SK-N-SH treated with all-trans-retinoic acid at 6 μM for 48 hours (cell line): ENCODE data around the gene TBCD.

Experiments
- ATAC-seq: fragments of 200-7000 bp; cut with Tn5 transposase; 3 replicates; pipeline ENCODE4 v1.9.1; 2020; ENCODE audit warnings: mild to moderate bottlenecking, moderate library complexity
- ARNTL ChIP-seq: fragments of 450-650 bp; formaldehyde crosslinking; IDR thresholded peaks from 2 replicates; pipeline ENCODE4 v1.5.0; 2020; ENCODE audit warnings: low read depth, mild to moderate bottlenecking, moderate library complexity, borderline replicate concordance
- BACH2 ChIP-seq: fragments of 250-450 bp; sonication (Bioruptor Pico); IDR thresholded peaks from 2 replicates; pipeline ENCODE4 v1.9.0; 2021; ENCODE audit warnings: mild to moderate bottlenecking, borderline replicate concordance
- CSDC2 ChIP-seq: fragments of 250-450 bp; sonication (Bioruptor Pico); IDR thresholded peaks from 2 replicates; pipeline ENCODE4 v1.5.0; 2020; ENCODE audit warnings: mild to moderate bottlenecking, moderate library complexity
- GLIS3 ChIP-seq: fragments of 250-450 bp; sonication (Bioruptor Pico); IDR thresholded peaks from 2 replicates; pipeline ENCODE4 v1.5.0; 2020; ENCODE audit warnings: mild to moderate bottlenecking, moderate library complexity
- ISL1 ChIP-seq: fragments of 250-450 bp; sonication (Bioruptor Pico); IDR thresholded peaks from 2 replicates; pipeline ENCODE4 v2.1.2; 2022; ENCODE audit warnings: mild to moderate bottlenecking, moderate library complexity
- PPARA ChIP-seq: fragments of 250-450 bp; sonication (Bioruptor Pico); IDR thresholded peaks from 2 replicates; pipeline ENCODE4 v1.5.0; 2020; ENCODE audit warnings: mild to moderate bottlenecking, borderline replicate concordance
- SNAI2 ChIP-seq: fragments of 250-450 bp; sonication (Bioruptor Pico); IDR thresholded peaks from 2 replicates; pipeline ENCODE4 v1.5.0; 2020; ENCODE audit warnings: mild to moderate bottlenecking, moderate library complexity
- TCF4 ChIP-seq: fragments of 250-450 bp; sonication (Bioruptor Pico); IDR thresholded peaks from 2 replicates; pipeline ENCODE4 v1.8.0; 2021; ENCODE audit warnings: mild to moderate bottlenecking, moderate library complexity, borderline replicate concordance
- TOX ChIP-seq: fragments of 250-450 bp; sonication (Bioruptor Pico); IDR thresholded peaks from 2 replicates; pipeline ENCODE4 v1.8.0; 2021; ENCODE audit warnings: mild to moderate bottlenecking, moderate library complexity, borderline replicate concordance
- ZC3H10 ChIP-seq: fragments of 250-450 bp; sonication (Bioruptor Pico); IDR thresholded peaks from 2 replicates; pipeline ENCODE4 v1.5.1; 2021; ENCODE audit warnings: mild to moderate bottlenecking, moderate library complexity
- ZNF565 ChIP-seq: fragments of 450-650 bp; formaldehyde crosslinking; conservative IDR thresholded peaks from 2 replicates; pipeline ENCODE4 v1.5.0; 2020; ENCODE audit warnings: low read depth, mild to moderate bottlenecking, moderate library complexity
- ZNF70 ChIP-seq: fragments of 450-650 bp; formaldehyde crosslinking; IDR thresholded peaks from 2 replicates; pipeline ENCODE4 v1.5.0; 2020; ENCODE audit warnings: mild to moderate bottlenecking, moderate library complexity
- ZNF8 ChIP-seq: fragments of 450-650 bp; formaldehyde crosslinking; IDR thresholded peaks from 2 replicates; pipeline ENCODE4 v1.5.0; 2020; ENCODE audit warnings: mild to moderate bottlenecking, moderate library complexity
- TF ChIP-seq, protein P1 (sequence below): fragments of 250-450 bp; sonication (Bioruptor Pico); IDR thresholded peaks from 2 replicates; pipeline ENCODE4 v1.5.0; 2020; ENCODE audit warnings: mild to moderate bottlenecking, moderate library complexity
- TF ChIP-seq, protein P2 (sequence below): fragments of 250-450 bp; sonication (Bioruptor Pico); IDR thresholded peaks from 2 replicates; pipeline ENCODE4 v1.8.0; 2020; ENCODE audit warnings: mild to moderate bottlenecking, moderate library complexity, borderline replicate concordance

TBCD gene

DNA sequence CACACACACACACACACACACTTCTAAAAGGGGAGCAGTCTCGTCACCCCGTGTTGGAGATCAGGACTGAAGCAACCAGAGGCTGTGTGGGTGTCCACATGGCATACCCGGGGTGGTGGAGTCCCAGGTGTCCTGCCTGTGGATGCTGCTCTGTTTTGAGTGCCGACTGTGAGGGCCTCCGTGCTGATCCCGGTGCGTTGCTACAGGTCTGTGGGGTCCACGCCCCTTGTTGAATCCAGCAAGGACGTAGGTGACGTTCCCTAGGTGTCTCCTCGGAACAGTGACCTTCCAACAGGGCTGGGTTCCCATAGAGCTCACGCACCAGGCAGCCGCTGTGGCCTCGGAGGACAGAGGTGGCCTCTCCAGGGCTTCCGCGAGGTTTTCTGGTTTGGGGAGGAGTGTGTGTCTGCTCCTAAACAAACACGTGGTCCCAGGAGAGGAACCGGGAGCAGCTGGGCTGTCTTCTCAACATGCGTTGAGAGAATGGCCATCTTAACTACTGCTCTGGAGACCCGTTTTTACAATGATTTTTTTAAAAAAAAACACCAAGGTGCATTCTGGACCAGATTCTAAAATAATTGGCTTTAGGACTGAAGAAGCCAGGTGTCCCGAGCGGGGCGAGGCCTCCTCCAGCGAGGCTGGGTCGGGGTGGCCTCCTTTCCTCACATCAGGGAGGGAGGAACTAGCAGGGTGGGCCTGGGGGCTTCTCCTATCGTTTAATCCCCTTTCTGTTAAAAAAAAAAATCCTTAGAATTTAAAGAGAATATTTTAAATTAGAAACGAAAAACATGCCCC, 188.6 kb downstream of the TBCD start:
- no peak for ATAC-seq
- TF ChIP-seq ZNF565 = no peak
- TF ChIP-seq, protein P1, sequence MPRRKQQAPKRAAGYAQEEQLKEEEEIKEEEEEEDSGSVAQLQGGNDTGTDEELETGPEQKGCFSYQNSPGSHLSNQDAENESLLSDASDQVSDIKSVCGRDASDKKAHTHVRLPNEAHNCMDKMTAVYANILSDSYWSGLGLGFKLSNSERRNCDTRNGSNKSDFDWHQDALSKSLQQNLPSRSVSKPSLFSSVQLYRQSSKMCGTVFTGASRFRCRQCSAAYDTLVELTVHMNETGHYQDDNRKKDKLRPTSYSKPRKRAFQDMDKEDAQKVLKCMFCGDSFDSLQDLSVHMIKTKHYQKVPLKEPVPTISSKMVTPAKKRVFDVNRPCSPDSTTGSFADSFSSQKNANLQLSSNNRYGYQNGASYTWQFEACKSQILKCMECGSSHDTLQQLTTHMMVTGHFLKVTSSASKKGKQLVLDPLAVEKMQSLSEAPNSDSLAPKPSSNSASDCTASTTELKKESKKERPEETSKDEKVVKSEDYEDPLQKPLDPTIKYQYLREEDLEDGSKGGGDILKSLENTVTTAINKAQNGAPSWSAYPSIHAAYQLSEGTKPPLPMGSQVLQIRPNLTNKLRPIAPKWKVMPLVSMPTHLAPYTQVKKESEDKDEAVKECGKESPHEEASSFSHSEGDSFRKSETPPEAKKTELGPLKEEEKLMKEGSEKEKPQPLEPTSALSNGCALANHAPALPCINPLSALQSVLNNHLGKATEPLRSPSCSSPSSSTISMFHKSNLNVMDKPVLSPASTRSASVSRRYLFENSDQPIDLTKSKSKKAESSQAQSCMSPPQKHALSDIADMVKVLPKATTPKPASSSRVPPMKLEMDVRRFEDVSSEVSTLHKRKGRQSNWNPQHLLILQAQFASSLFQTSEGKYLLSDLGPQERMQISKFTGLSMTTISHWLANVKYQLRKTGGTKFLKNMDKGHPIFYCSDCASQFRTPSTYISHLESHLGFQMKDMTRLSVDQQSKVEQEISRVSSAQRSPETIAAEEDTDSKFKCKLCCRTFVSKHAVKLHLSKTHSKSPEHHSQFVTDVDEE (CRISPR knock-in tag) = no peak
- no peak for TF ChIP-seq ISL1 (CRISPR knock-in tag)
- no peak for TF ChIP-seq GLIS3
- TF ChIP-seq BACH2 (CRISPR knock-in tag) = no peak
- TF ChIP-seq, all 23 proteins: peak for 0

DNA sequence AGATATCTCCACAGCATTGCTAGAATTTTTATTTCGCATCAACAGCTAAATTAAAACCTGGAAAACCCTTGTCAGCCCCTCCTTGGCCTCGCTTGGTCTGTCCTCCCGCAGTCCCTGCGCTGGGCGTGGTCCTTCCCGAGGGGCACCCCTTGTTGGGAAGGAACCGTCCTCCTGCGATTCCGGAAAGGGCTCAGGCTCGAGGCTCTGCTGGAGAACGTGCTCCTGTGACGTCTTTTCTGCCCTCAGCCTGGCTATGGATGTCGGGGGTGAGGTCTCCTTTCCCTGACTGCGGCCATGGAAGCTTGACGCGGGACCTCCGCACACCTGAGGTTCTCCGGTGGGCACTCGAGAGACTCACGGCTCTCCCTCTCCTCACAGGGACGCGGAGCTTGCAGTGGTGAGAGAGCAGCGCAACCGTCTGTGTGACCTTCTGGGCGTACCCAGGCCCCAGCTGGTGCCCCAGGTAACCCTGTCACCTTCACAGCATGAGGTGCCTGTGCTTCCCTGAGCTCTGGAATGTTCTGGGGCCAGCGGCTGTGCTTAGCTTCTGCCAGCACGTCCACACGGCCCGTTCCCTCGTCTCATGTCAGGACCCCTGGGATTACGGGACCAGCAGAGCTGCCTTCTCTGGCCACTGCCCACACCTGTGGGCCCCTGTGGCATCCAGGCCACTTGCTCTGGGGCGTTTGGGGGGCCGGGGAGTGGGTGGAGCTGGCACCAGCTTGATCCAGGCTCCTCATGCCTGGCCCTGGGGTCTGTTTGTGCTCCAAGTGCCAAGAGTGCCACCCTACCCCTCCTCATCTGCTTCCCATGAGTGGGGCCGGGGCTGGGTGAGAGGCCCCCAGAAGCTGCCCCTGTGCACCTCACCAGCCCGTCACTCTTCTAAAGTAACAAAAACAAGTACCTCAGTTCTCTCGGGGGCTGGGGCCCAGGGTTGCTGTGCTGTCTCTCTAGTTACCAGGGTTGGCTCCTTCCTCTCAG, 189.4 kb downstream of the TBCD start:
- no peak for ATAC-seq
- no peak for TF ChIP-seq PPARA (CRISPR knock-in tag)
- TF ChIP-seq, all 23 proteins: peak for 0

DNA sequence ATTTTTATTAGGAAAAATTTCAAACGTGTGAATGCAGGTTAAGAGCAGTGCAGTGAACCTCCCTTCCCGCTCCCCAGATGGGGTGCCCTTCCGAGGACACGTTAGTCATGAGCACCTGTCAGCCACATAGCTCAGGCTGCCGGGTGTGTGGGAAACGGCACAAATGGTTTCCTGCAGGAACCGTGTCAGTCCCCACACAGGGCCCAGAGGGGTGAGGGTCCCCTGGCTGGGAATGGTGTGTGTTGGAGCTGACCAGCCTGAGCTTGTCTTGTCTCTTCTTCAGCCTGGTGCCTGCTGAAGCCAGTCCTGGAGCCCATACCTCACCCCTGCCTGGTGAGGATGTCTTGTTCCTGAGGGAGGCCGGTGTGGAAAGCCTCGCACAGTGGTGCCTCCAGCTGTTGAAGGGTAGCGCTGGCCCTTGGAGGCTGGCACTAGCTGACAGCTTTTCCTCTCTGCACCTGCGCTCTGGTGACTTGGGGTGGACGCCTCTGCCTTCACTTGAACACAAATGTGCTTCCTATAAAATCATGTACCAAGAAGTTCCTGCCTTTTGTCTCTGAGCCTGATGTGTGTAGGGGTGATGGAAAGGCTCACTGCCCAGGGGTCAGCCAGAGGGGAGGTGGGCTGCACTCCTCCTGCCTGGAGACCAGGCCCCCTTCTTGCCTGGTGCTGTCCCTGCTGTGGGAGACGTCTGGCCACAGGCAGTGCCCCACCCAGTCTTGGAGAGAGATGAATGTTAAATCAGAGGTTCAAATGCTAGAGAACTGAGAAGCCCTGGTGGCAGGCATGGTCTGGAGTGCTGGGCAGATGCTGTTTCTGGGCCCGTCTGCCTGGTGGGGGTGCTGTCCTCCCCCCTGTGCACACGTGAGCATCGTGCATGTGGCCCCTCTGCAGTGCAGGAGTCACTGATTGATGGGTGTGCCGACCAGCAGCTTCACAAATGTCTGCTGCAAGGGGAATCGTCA, 190.6 kb downstream of the TBCD start:
- ATAC-seq = no peak
- TF ChIP-seq, protein P2, sequence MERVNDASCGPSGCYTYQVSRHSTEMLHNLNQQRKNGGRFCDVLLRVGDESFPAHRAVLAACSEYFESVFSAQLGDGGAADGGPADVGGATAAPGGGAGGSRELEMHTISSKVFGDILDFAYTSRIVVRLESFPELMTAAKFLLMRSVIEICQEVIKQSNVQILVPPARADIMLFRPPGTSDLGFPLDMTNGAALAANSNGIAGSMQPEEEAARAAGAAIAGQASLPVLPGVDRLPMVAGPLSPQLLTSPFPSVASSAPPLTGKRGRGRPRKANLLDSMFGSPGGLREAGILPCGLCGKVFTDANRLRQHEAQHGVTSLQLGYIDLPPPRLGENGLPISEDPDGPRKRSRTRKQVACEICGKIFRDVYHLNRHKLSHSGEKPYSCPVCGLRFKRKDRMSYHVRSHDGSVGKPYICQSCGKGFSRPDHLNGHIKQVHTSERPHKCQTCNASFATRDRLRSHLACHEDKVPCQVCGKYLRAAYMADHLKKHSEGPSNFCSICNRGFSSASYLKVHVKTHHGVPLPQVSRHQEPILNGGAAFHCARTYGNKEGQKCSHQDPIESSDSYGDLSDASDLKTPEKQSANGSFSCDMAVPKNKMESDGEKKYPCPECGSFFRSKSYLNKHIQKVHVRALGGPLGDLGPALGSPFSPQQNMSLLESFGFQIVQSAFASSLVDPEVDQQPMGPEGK (CRISPR knock-in tag) = no peak
- TF ChIP-seq BACH2 (CRISPR knock-in tag) = no peak
- no peak for TF ChIP-seq ZNF8 (CRISPR knock-in tag)
- no peak for TF ChIP-seq TCF4 (CRISPR knock-in tag)
- no peak for TF ChIP-seq ZNF70 (CRISPR knock-in tag)
- no peak for TF ChIP-seq TOX (CRISPR knock-in tag)
- no peak for TF ChIP-seq ZNF565

DNA sequence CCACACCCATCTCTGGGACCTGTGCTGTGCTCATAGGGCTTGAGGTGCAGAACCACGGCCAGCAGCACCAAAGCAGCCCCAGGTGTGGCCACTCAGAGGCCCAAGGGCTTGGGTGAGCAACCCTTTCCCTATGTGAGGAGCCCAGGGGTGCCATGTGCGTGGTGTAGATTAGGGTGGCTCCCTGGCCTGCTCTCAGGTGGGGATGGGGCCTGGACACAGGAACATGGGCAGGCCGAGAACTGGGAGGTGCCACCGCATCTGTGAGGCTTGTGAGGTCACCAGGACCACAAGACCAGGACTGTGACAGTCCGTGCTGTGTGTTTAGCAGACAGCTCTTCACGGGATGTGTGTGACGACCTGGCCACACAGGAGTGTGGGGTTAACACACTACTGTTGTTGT, 191.5 kb downstream of the TBCD start:
- ATAC-seq = no peak
- TF ChIP-seq SNAI2 (CRISPR knock-in tag) (no peak), BACH2 (CRISPR knock-in tag) (no peak), ARNTL (CRISPR knock-in tag) (no peak), ZC3H10 (CRISPR knock-in tag) (no peak), CSDC2 (CRISPR knock-in tag) (no peak), ZNF8 (CRISPR knock-in tag) (no peak)
- TF ChIP-seq, protein P1 (CRISPR knock-in tag) = no peak
- TF ChIP-seq, all 23 proteins: peak for 0
